GM12878 (cell line): ENCODE measurements around the gene OSER1. TPM values are rescaled to one million over a fixed set of nuclear protein-coding genes. Genes with fewer than 3 reads are reported as not detected.

ENCODE experiments used
- ATAC-seq: fragments of 200-7000 bp; cut with Tn5 transposase; 3 replicates; pipeline ENCODE4 v1.9.1; 2020; ENCODE audit warnings: mild to moderate bottlenecking, moderate library complexity
- BruUV-seq: library from RNA; stranded (reverse); fragments of 400-500 nt; replicated peaks from 2 replicates; lab custom pipeline; 2021; lab: Mats Ljungman, UMichigan
- CTCF ChIA-PET: fragments of 300-600 bp; sonication (Branson Sonifier 250); formaldehyde crosslinking; extraction: SDS; loops from one replicate; lab custom pipeline; 2021; ENCODE audit warnings: inconsistent platforms; lab: Yijun Ruan, JAX
- POLR2A ChIA-PET: fragments of 350-600 bp; formaldehyde crosslinking; extraction: SDS; loops from one replicate; lab custom pipeline; 2021; ENCODE audit warnings: inconsistent platforms; lab: Charles Lee
- RAD21 ChIA-PET: fragments of 300-600 bp; sonication (Branson Sonifier 250); formaldehyde crosslinking; loops from one replicate; lab custom pipeline; 2023; ENCODE audit warnings: antibody characterized with exemption; ENCODE audit not compliant: unreplicated experiment; lab: Charles Lee
- SMC1A ChIA-PET: fragments of 300-600 bp; sonication (Branson Sonifier 250); formaldehyde crosslinking; loops from one replicate; lab custom pipeline; 2023; ENCODE audit not compliant: unreplicated experiment, uncharacterized antibody; lab: Charles Lee
- DNase-seq: peaks from one replicate; pipeline ENCODE4 v3.0.0-alpha.2; 2011; ENCODE audit warnings: low read depth, low spot score
- FAIRE-seq: peaks from 3 replicates; lab custom pipeline; 2011; peaks lifted over from hg19 to GRCh38; lab: Jason Lieb, UNC
- H2AFZ ChIP-seq: 2 replicates; pipeline ENCODE4 v1.6.0; 2011; ENCODE audit warnings: low read depth, low read length, control low read depth; ENCODE audit not compliant: control insufficient read depth
- H3K27ac ChIP-seq: 2 replicates; pipeline ENCODE4 v1.5.1; 2011; ENCODE audit warnings: control low read depth; ENCODE audit not compliant: control insufficient read depth, insufficient read depth
- H3K27me3 ChIP-seq, 2 experiments: replicated peaks in 1 of 2; 2 replicates each; pipeline versions ENCODE4 v1.6.0 to v1.6.1; 2011; ENCODE audit warnings: low read length in 1 of 2; ENCODE audit not compliant: control insufficient read depth in 2 of 2, insufficient read depth in 2 of 2
- H3K36me3 ChIP-seq, 2 experiments: 2 replicates each; pipeline ENCODE4 v1.5.1; 2011; ENCODE audit warnings: low read length in 1 of 2; ENCODE audit not compliant: control insufficient read depth in 2 of 2, insufficient read depth in 2 of 2
- H3K4me1 ChIP-seq: 2 replicates; pipeline ENCODE4 v1.6.1; 2011; ENCODE audit warnings: mild to moderate bottlenecking, low read length, moderate library complexity, mixed read lengths; ENCODE audit not compliant: control insufficient read depth, insufficient read depth
- H3K4me2 ChIP-seq: 2 replicates; pipeline ENCODE4 v1.6.0; 2011; ENCODE audit warnings: control low read depth; ENCODE audit not compliant: control insufficient read depth, insufficient read depth
- H3K4me3 ChIP-seq: fragments of 200-600 bp; sonication (generic); 2 replicates; pipeline ENCODE4 v1.5.1; 2016
- H3K79me2 ChIP-seq: 2 replicates; pipeline ENCODE4 v1.6.0; 2011; ENCODE audit warnings: low read length; ENCODE audit not compliant: control insufficient read depth, insufficient read depth
- H3K9ac ChIP-seq: 2 replicates; pipeline ENCODE4 v1.8.0; 2011; ENCODE audit warnings: low read length, control low read depth, mixed read lengths; ENCODE audit not compliant: control insufficient read depth, insufficient read depth
- H3K9me3 ChIP-seq: replicated peaks from 3 replicates; pipeline ENCODE4 v1.5.1; 2011; ENCODE audit warnings: mild to moderate bottlenecking, low read length; ENCODE audit not compliant: control insufficient read depth, insufficient read depth
- H4K20me1 ChIP-seq: 2 replicates; pipeline ENCODE4 v1.6.0; 2011; ENCODE audit not compliant: control insufficient read depth, insufficient read depth
- MYB ChIP-seq: fragments of 150-350 bp; IDR thresholded peaks from 2 replicates; pipeline ENCODE4 v1.6.1; 2014; ENCODE audit warnings: mild to moderate bottlenecking, low read depth, low read length, borderline replicate concordance
- RFX5 ChIP-seq: IDR thresholded peaks from 2 replicates; pipeline ENCODE4 v1.6.1; 2011; ENCODE audit warnings: low read depth, low read length, improper control_type of control experiment
- WGBS: methylation state at CpG from one replicate; pipeline ENCODE4 v1.1.6; 2016; ENCODE audit warnings: low lambda C conversion rate; ENCODE audit not compliant: insufficient replicate concordance, insufficient coverage; ENCODE audit errors: missing lambda C conversion rate; 5-methylcytosine and 5-hydroxymethylcytosine counted together
- in situ Hi-C: fragments of 300-500 bp; cut with MboI; formaldehyde crosslinking; loops from 9 replicates; pipeline ENCODE4 v1.14.3; 2018; ENCODE audit warnings: mixed read lengths
- intact Hi-C: fragments of 100-400 bp; cut with micrococcal nuclease; formaldehyde crosslinking; loops from one replicate; pipeline ENCODE4 v1.14.2; 2022; ENCODE audit not compliant: unreplicated experiment
- polyA plus RNA-seq, 11 experiments: library from polyadenylated mRNA; depleted of rRNA in 4 of 11; unstranded in 6 of 11; stranded (reverse) in 5 of 11; fragments of >200 nt; fragmentation: Nextera tagmentation in 4 of 11; fragmentation: Illumina TruSeq in 1 of 11; extraction: Ambion mirVana in 4 of 11; extraction: Trizol in 1 of 11; gene quantifications; 1 replicate in 1 of 11; 2 replicates in 10 of 11; pipeline versions ENCODE4 v1.2.1 to v1.2.3, GENCODE V29; 2011 to 2016; ENCODE audit warnings: inconsistent platforms in 2 of 11, missing spikeins in 2 of 11, low read depth in 1 of 11
- total RNA-seq, 4 experiments: library from RNA; depleted of rRNA in 3 of 4; stranded (reverse); fragments of >200 nt in 3 of 4; fragmentation: Illumina TruSeq in 1 of 4; extraction: Trizol in 1 of 4; gene quantifications; 2 replicates each; pipeline versions ENCODE4 v1.2.1 to v1.2.3, GENCODE V29; 2013 to 2021
- TF ChIP-seq, protein P1 (sequence below): fragments of 450-650 bp; conservative IDR thresholded peaks from 2 replicates; pipeline ENCODE4 v1.6.1; 2017; ENCODE audit warnings: mild to moderate bottlenecking, moderate library complexity
- TF ChIP-seq, protein P2 (sequence below): fragments of 450-650 bp; formaldehyde crosslinking; IDR thresholded peaks from 2 replicates; pipeline ENCODE4 v1.4.0; 2020; ENCODE audit warnings: mild to moderate bottlenecking, moderate library complexity
- TF ChIP-seq, protein P3 (sequence below): IDR thresholded peaks from 2 replicates; pipeline ENCODE4 v1.6.1; 2012; ENCODE audit warnings: low read depth, low read length, improper control_type of control experiment

OSER1 gene
- total and polyA plus RNA-seq, 10 of the 15 experiments (the other 5 are each of a cell fraction or from before 2014, with no cell fraction given) = 19.3 to 63.8 (median 28.4) TPM

DNA sequence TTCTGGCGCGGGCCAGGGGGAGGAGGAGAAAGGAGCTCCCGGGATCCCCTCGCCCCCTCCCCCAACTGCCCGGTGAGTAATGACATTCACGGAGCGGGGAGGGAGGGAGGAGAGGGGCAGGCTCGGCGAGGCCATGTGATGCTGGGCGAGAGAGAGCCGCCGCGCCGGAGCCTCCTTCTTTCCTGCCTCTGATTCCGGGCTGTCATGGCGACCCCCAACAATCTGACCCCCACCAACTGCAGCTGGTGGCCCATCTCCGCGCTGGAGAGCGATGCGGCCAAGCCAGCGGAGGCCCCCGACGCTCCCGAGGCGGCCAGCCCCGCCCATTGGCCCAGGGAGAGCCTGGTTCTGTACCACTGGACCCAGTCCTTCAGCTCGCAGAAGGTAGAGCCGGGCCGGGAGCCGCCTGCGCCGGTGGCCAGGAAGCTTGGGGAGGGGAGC lies 36.6 kb upstream of the OSER1 start, which contains the start of gene GDAP1L1:
Gene GDAP1L1 (plus strand): TSS at position 178 of the 441 bp plus-strand sequence. CDS start 27 bp downstream, at position 205.
- ChIA-PET RAD21 (interaction anchor here (0.6 kb wide), 1 partner anchor 185 kb away, joined by 3 read pairs; no protein-coding TSS in a partner anchor), CTCF (no interaction called here), POLR2A (no interaction called here), SMC1A (no interaction called here)
- no peak within 1 kb of the TSS for H3K4me2 ChIP-seq
- no TSS peak for BruUV-seq
- no peak within 1 kb of the TSS for H3K27ac ChIP-seq
- H3K27me3 ChIP-seq = peaks cover 3% of the 10 kb centered on the region in 2 experiments; a peak in 2 of 4 replicates
- intact Hi-C loops = no loop called here
- H2AFZ ChIP-seq = no peak within 1 kb of the TSS
- H3K79me2 ChIP-seq = no peaks in the 10 kb centered on the region
- WGBS = 24% methylated on average over 27 of the region's 32 CpGs
- TF ChIP-seq, protein P1, sequence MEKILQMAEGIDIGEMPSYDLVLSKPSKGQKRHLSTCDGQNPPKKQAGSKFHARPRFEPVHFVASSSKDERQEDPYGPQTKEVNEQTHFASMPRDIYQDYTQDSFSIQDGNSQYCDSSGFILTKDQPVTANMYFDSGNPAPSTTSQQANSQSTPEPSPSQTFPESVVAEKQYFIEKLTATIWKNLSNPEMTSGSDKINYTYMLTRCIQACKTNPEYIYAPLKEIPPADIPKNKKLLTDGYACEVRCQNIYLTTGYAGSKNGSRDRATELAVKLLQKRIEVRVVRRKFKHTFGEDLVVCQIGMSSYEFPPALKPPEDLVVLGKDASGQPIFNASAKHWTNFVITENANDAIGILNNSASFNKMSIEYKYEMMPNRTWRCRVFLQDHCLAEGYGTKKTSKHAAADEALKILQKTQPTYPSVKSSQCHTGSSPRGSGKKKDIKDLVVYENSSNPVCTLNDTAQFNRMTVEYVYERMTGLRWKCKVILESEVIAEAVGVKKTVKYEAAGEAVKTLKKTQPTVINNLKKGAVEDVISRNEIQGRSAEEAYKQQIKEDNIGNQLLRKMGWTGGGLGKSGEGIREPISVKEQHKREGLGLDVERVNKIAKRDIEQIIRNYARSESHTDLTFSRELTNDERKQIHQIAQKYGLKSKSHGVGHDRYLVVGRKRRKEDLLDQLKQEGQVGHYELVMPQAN = no peak
- ATAC-seq (no peak), FAIRE-seq (no peak), DNase-seq (no peak)
- no peaks in the 10 kb centered on the region for H3K9me3 ChIP-seq
- in situ Hi-C loops = no loop called here
- H3K9ac ChIP-seq = no peak within 1 kb of the TSS
- H3K4me3 ChIP-seq = no peak within 1 kb of the TSS
- H4K20me1 ChIP-seq = no peaks in the 10 kb centered on the region
- no peaks in the 10 kb centered on the region for H3K4me1 ChIP-seq
- H3K36me3 ChIP-seq = no peaks in the 10 kb centered on the region

DNA sequence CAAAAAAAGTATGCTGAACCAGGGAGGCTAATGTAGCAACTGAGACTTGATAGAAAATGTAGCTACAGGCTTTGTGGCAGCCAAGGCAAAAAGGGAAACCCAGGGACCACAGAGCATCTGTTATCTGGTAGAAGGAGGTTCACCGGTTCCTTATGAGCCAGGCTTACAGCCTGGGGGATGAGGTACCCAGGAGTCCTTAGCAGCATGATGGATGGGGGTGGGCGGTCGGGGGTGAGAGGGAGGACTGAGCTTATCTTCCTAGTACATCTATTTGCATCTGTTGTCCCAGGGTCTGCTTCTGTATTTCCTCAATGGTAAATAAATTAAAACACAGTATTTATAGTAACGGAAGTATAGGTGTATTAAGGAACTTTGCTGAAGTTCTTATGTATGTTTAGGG lies 35.4 kb upstream of the OSER1 start:
- BruUV-seq = no TSS peak
- in situ Hi-C loops (no loop called here), intact Hi-C loops (no loop called here)
- Histone ChIP-seq H3K27ac (no peak overlapping the region), H2AFZ (no peak overlapping the region), H3K36me3 (no peaks in the 10 kb centered on the region), H3K79me2 (no peaks in the 10 kb centered on the region), H3K9ac (no peak overlapping the region), H3K27me3 (peaks cover 3% of the 10 kb centered on the region in 2 experiments; a peak in 2 of 4 replicates), H4K20me1 (no peaks in the 10 kb centered on the region), H3K9me3 (no peaks in the 10 kb centered on the region), H3K4me1 (no peaks in the 10 kb centered on the region), H3K4me3 (no peak overlapping the region), H3K4me2 (no peak overlapping the region)
- POLR2A ChIA-PET = no interaction called here
- DNase-seq (no peak), FAIRE-seq (no peak), ATAC-seq (no peak)
- SMC1A ChIA-PET = no interaction called here
- WGBS = 24% methylated on average over 4 of the region's 4 CpGs
- CTCF ChIA-PET = no interaction called here
- RAD21 ChIA-PET = no interaction called here
- TF ChIP-seq, protein P2, sequence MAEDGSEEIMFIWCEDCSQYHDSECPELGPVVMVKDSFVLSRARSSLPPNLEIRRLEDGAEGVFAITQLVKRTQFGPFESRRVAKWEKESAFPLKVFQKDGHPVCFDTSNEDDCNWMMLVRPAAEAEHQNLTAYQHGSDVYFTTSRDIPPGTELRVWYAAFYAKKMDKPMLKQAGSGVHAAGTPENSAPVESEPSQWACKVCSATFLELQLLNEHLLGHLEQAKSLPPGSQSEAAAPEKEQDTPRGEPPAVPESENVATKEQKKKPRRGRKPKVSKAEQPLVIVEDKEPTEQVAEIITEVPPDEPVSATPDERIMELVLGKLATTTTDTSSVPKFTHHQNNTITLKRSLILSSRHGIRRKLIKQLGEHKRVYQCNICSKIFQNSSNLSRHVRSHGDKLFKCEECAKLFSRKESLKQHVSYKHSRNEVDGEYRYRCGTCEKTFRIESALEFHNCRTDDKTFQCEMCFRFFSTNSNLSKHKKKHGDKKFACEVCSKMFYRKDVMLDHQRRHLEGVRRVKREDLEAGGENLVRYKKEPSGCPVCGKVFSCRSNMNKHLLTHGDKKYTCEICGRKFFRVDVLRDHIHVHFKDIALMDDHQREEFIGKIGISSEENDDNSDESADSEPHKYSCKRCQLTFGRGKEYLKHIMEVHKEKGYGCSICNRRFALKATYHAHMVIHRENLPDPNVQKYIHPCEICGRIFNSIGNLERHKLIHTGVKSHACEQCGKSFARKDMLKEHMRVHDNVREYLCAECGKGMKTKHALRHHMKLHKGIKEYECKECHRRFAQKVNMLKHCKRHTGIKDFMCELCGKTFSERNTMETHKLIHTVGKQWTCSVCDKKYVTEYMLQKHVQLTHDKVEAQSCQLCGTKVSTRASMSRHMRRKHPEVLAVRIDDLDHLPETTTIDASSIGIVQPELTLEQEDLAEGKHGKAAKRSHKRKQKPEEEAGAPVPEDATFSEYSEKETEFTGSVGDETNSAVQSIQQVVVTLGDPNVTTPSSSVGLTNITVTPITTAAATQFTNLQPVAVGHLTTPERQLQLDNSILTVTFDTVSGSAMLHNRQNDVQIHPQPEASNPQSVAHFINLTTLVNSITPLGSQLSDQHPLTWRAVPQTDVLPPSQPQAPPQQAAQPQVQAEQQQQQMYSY = no peak
- no peak for TF ChIP-seq MYB
- TF ChIP-seq RFX5 = no peak
- TF ChIP-seq, protein P3, sequence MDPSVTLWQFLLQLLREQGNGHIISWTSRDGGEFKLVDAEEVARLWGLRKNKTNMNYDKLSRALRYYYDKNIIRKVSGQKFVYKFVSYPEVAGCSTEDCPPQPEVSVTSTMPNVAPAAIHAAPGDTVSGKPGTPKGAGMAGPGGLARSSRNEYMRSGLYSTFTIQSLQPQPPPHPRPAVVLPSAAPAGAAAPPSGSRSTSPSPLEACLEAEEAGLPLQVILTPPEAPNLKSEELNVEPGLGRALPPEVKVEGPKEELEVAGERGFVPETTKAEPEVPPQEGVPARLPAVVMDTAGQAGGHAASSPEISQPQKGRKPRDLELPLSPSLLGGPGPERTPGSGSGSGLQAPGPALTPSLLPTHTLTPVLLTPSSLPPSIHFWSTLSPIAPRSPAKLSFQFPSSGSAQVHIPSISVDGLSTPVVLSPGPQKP = no peak
